K562 (cell line): Measurements from ENCODE around the gene IKZF3. TPM values are rescaled to one million over a fixed set of nuclear protein-coding genes. Genes with fewer than 3 reads are reported as not detected.

Experiments
- ATAC-seq: fragments of 200-7000 bp; cut with Tn5 transposase; 3 replicates; pipeline ENCODE4 v1.9.1; 2020; ENCODE audit warnings: moderate library complexity
- BruUV-seq: library from RNA; stranded (reverse); fragments of 400-500 nt; replicated peaks from 2 replicates; lab custom pipeline; 2021; lab: Mats Ljungman, UMichigan
- CTCF ChIA-PET: fragments of 300-600 bp; formaldehyde crosslinking; extraction: SDS; loops from one replicate; lab custom pipeline; 2021; ENCODE audit warnings: low intra/inter-chr PET ratio; lab: Yijun Ruan, JAX
- POLR2A ChIA-PET: fragments of 300-600, 350-650 bp; sonication (Branson Sonifier 250); formaldehyde crosslinking; extraction: SDS; loops from one replicate; lab custom pipeline; 2021; ENCODE audit warnings: antibody characterized with exemption, inconsistent platforms; lab: Yijun Ruan, JAX
- DNase-seq, 4 experiments: peaks; one replicate each; pipeline versions ENCODE4 v3.0.0 to v3.0.0-alpha.2; 2011 to 2018; ENCODE audit warnings: low spot score in 3 of 4, mixed read lengths in 3 of 4; ENCODE audit errors: extremely low read depth in 1 of 4
- FAIRE-seq: peaks from 2 replicates; lab custom pipeline; 2011; peaks lifted over from hg19 to GRCh38; lab: Jason Lieb, UNC
- H2AFZ ChIP-seq: 2 replicates; pipeline ENCODE4 v1.6.0; 2011; ENCODE audit warnings: low read depth, low read length, control low read depth, inconsistent platforms
- H3K27ac ChIP-seq: fragments of 200-600 bp; 3 replicates; pipeline ENCODE4 v1.8.0; 2011; ENCODE audit warnings: low read depth, mild to moderate bottlenecking, control low read depth, inconsistent platforms, low read length, moderate library complexity, mixed read lengths; ENCODE audit errors: extremely low read depth
- H3K27me3 ChIP-seq, 2 experiments: fragments of 300-600 bp in 1 of 2; 2 replicates in 1 of 2; 3 replicates in 1 of 2; pipeline versions ENCODE4 v1.6.0 to v1.8.0; 2011; ENCODE audit warnings: inconsistent platforms in 2 of 2, low read length in 2 of 2, mild to moderate bottlenecking in 1 of 2, mixed read lengths in 1 of 2, moderate library complexity in 1 of 2; ENCODE audit not compliant: control insufficient read depth in 2 of 2, insufficient read depth in 2 of 2
- H3K36me3 ChIP-seq: fragments of 300-600 bp; 3 replicates; pipeline ENCODE4 v1.8.0; 2011; ENCODE audit warnings: mild to moderate bottlenecking, low read length, inconsistent platforms; ENCODE audit not compliant: control insufficient read depth, insufficient read depth
- H3K4me1 ChIP-seq, 2 experiments: fragments of 200-600 bp in 1 of 2; replicated peaks in 1 of 2; 2 replicates in 1 of 2; 3 replicates in 1 of 2; pipeline versions ENCODE4 v1.5.1 to v1.8.0; 2011; ENCODE audit warnings: inconsistent platforms in 2 of 2, low read length in 2 of 2, mild to moderate bottlenecking in 1 of 2, mixed read lengths in 1 of 2, moderate library complexity in 1 of 2; ENCODE audit not compliant: control insufficient read depth in 2 of 2, insufficient read depth in 2 of 2
- H3K4me2 ChIP-seq: 2 replicates; pipeline ENCODE4 v1.6.1; 2011; ENCODE audit warnings: low read length, control low read depth, inconsistent platforms, mixed read lengths; ENCODE audit not compliant: insufficient read depth
- H3K4me3 ChIP-seq: fragments of 200-600 bp; sonication (generic), shearing (Covaris generic); 2 replicates; pipeline ENCODE4 v1.5.1; 2016; ENCODE audit warnings: control low read depth, inconsistent platforms
- H3K79me2 ChIP-seq: fragments of 200-600 bp; 3 replicates; pipeline ENCODE4 v1.8.0; 2011; ENCODE audit warnings: low read length, inconsistent platforms; ENCODE audit not compliant: control insufficient read depth, insufficient read depth
- H3K9ac ChIP-seq, 2 experiments: 2 replicates each; pipeline versions ENCODE4 v1.6.0 to v1.6.1; 2011; ENCODE audit warnings: low read depth in 2 of 2, low read length in 2 of 2, control low read depth in 1 of 2, inconsistent platforms in 1 of 2, mild to moderate bottlenecking in 1 of 2, mixed read lengths in 1 of 2; ENCODE audit not compliant: insufficient read depth in 1 of 2
- H3K9me1 ChIP-seq: one replicate; pipeline ENCODE4 v1.6.0; 2011; ENCODE audit warnings: inconsistent platforms, mild to moderate bottlenecking, low read length, moderate library complexity; ENCODE audit not compliant: control insufficient read depth, insufficient read depth
- H3K9me3 ChIP-seq: replicated peaks from 2 replicates; pipeline ENCODE4 v1.5.1; 2011; ENCODE audit warnings: low read depth, low read length, inconsistent platforms; ENCODE audit not compliant: control insufficient read depth, insufficient read depth
- H4K20me1 ChIP-seq: replicated peaks from 2 replicates; pipeline ENCODE4 v1.6.1; 2011; ENCODE audit warnings: low read length, inconsistent platforms, mixed read lengths; ENCODE audit not compliant: control insufficient read depth, insufficient read depth
- CAMTA2 ChIP-seq: fragments of 250-450 bp; sonication (Bioruptor Pico); conservative IDR thresholded peaks from 2 replicates; pipeline ENCODE4 v1.5.1; 2022
- ELF1 ChIP-seq: fragments of 200-800 bp; sonication (Bioruptor generic); IDR thresholded peaks from 2 replicates; pipeline ENCODE4 v1.6.1; 2016; ENCODE audit warnings: missing genetic modification characterization, missing compliant biosample characterization
- JUN ChIP-seq, 2 experiments: sonication (generic) in 1 of 2; formaldehyde crosslinking in 1 of 2; IDR thresholded peaks; 2 replicates each; pipeline versions ENCODE4 v1.6.1 to v1.8.0; 2012 to 2022; ENCODE audit warnings: borderline replicate concordance in 2 of 2, mild to moderate bottlenecking in 2 of 2, improper control_type of control experiment in 1 of 2, low read depth in 1 of 2, low read length in 1 of 2, missing genetic modification reagents in 1 of 2
- KDM1A ChIP-seq, 2 experiments: fragments of 450-650 bp; IDR thresholded peaks; 2 replicates each; pipeline ENCODE4 v1.6.1; 2016; ENCODE audit warnings: mild to moderate bottlenecking in 2 of 2
- TSC22D4 ChIP-seq: fragments of 450-650 bp; IDR thresholded peaks from 2 replicates; pipeline ENCODE4 v1.6.1; 2016; ENCODE audit warnings: missing genetic modification characterization, missing biosample characterization, control low read depth
- ZFPM2 ChIP-seq: fragments of 250-450 bp; sonication (Bioruptor Pico); IDR thresholded peaks from 2 replicates; pipeline ENCODE4 v1.5.1; 2022; ENCODE audit warnings: mild to moderate bottlenecking
- ZNF146 ChIP-seq: IDR thresholded peaks from one replicate; pipeline ENCODE4 v1.6.1; 2018; ENCODE audit warnings: missing compliant biosample characterization; ENCODE audit not compliant: unreplicated experiment
- ZNF780A ChIP-seq: fragments of 250-450 bp; sonication (Bioruptor Pico); IDR thresholded peaks from 2 replicates; pipeline ENCODE4 v1.5.0; 2021; ENCODE audit warnings: mild to moderate bottlenecking
- WGBS: fragments of 100-300 bp; shearing (Covaris generic); methylation state at CpG from one replicate; pipeline ENCODE4 v1.1.6; 2016; ENCODE audit warnings: low coverage, mixed read lengths; ENCODE audit not compliant: insufficient coverage; ENCODE audit errors: missing lambda C conversion rate; 5-methylcytosine and 5-hydroxymethylcytosine counted together
- in situ Hi-C: fragments of 300-500 bp; cut with MboI; formaldehyde crosslinking; loops from 4 replicates; pipeline ENCODE4 v1.15.0; 2018; ENCODE audit warnings: inconsistent platforms, mixed read lengths
- intact Hi-C: fragments of 100-400 bp; cut with micrococcal nuclease; formaldehyde crosslinking; loops from 2 replicates; pipeline ENCODE4 v1.14.2; 2022
- polyA plus RNA-seq, 8 experiments: library from polyadenylated mRNA; depleted of rRNA in 4 of 8; stranded (reverse) in 5 of 8; unstranded in 3 of 8; fragments of >200 nt; fragmentation: Nextera tagmentation in 2 of 8; fragmentation: Illumina TruSeq in 1 of 8; extraction: Ambion mirVana in 2 of 8; extraction: Trizol in 1 of 8; gene quantifications; 2 replicates each; pipeline versions ENCODE4 v1.2.1 to v1.2.3, GENCODE V29; 2011 to 2014; ENCODE audit warnings: inconsistent platforms in 1 of 8, missing spikeins in 1 of 8
- total RNA-seq, 7 experiments: library from RNA; depleted of rRNA in 6 of 7; stranded (reverse); fragments of >200 nt in 6 of 7; fragmentation: Illumina TruSeq in 2 of 7; extraction: Trizol in 2 of 7; gene quantifications; 2 replicates each; pipeline versions ENCODE4 v1.2.1 to v1.2.3, GENCODE V29; 2011 to 2021; ENCODE audit warnings: low replicate concordance in 1 of 7

The IKZF3 gene
- total and polyA plus RNA-seq, 9 of the 15 experiments (the other 6 are each of a cell fraction or from before 2014, with no cell fraction given), result 0.06 to 1.6 (median 0.62) TPM

DNA sequence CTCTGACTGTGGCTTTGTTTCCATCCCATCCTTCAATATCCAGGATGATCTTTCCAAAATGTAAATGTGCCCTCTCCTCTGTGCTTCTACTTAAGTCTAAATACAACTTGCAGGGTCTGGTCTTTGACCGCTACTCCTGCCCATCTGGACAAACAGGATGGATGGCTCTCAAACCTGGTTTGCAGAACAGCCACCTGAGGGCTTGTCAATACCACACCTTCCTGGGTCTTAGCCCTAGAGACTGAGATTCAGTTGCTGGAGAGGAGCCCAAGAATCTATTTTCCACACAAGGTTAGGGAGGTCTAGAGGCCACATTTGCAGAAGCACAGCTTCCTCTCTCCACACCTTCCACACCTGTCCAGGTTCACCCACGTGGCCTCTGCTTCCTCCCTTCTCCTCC, 128.2 kb downstream of the IKZF3 start:
- Histone ChIP-seq H3K79me2 (no peaks in the 10 kb centered on the region), H3K4me3 (no peak overlapping the region), H3K36me3 (no peaks in the 10 kb centered on the region), H2AFZ (peak overlapping the region; percentile 36; the same call in 1 of the 2 replicates), H3K4me2 (no peak overlapping the region), H3K9me1 (no peaks in the 10 kb centered on the region), H3K9ac (peak overlapping the region in 1 of 2 experiments; percentile 55; a peak in 1 of 4 replicates), H3K27me3 (no peaks in the 10 kb centered on the region), H3K4me1 (peaks cover 20 to 36% of the 10 kb centered on the region in 2 experiments), H4K20me1 (no peaks in the 10 kb centered on the region), H3K9me3 (no peaks in the 10 kb centered on the region), H3K27ac (no peak overlapping the region)
- no peak for TF ChIP-seq KDM1A (IDR thresholded peaks at IDR 0.05)
- no peak for TF ChIP-seq ELF1 (tag)
- no peak for TF ChIP-seq CAMTA2 (CRISPR knock-in tag)
- TF ChIP-seq JUN (IDR thresholded peaks at IDR 0.05; ENCODE audit: borderline replicate concordance, low read depth, low read length), result no peak
- no peak for TF ChIP-seq JUN (CRISPR knock-in tag; IDR thresholded peaks at IDR 0.05; ENCODE audit: borderline replicate concordance)
- no peak for TF ChIP-seq ZFPM2
- no peak for TF ChIP-seq ZNF780A (CRISPR knock-in tag)
- in situ Hi-C loops, result no loop called here
- intact Hi-C loops, result no loop called here
- 23% methylated on average over 2 of the region's 2 CpGs for WGBS
- no TSS peak for BruUV-seq
- CTCF ChIA-PET, result no interaction called here
- ATAC-seq (no peak), FAIRE-seq (no peak), DNase-seq (no peak)
- POLR2A ChIA-PET, result interaction anchor here (1.1 kb wide), 1 partner anchor 36 kb away, joined by 3 read pairs; the partner anchor contains the start of gene ERBB2

DNA sequence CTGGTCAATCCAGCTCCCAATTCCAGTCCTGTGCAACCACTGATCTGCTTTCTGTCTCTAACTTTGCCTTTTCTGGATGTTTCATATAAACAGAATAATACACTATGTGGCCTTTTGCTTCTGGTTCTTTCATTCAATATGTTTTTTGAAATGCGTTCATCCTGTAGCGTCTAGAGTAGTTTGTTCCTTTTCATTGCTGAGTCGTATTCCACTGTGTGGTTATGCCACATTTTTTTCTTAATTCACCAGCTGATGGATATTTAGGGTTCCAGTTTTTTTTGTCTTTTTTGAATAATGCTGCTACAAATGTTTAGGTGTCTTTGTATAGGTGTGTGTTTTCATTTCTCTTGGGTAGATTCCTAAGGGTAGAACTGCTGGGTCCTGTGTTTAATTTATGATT, 131.5 kb downstream of the IKZF3 start:
- POLR2A ChIA-PET, result interaction anchor here (1.2 kb wide), 2 partner anchors 13 to 66 kb away, joined by 3 read pairs; no protein-coding TSS in a partner anchor
- in situ Hi-C loops (no loop called here), intact Hi-C loops (loop anchor here (5.0 kb wide), 1 partner anchor 45 kb away; the partner anchor contains the start of gene PGAP3)

More for the DNA sequence above, 131.5 kb downstream of the IKZF3 start:
- H3K36me3 ChIP-seq, result peaks cover 20% of the 10 kb centered on the region; the same call in 1 of the 3 replicates
- WGBS, result 13% methylated on average over 3 of the region's 3 CpGs
- TF ChIP-seq TSC22D4 (tag), result no peak
- peak; percentile 89 for TF ChIP-seq ZNF146 (CRISPR knock-in tag)
- no peak overlapping the region for H3K4me3 ChIP-seq
- no peak overlapping the region for H3K9ac ChIP-seq
- no peaks in the 10 kb centered on the region for H4K20me1 ChIP-seq
- no TSS peak for BruUV-seq
- no peak overlapping the region for H3K27ac ChIP-seq
- H3K79me2 ChIP-seq, result peaks cover 14% of the 10 kb centered on the region
- no peak overlapping the region for H2AFZ ChIP-seq
- H3K4me1 ChIP-seq, result peaks cover 9 to 18% of the 10 kb centered on the region in 2 experiments; a peak in 4 of 5 replicates
- no peaks in the 10 kb centered on the region for H3K9me3 ChIP-seq
- H3K9me1 ChIP-seq, result no peaks in the 10 kb centered on the region
- no peak overlapping the region for H3K4me2 ChIP-seq
- DNase-seq, result no peak
- CTCF ChIA-PET, result no interaction called here
- no peak for FAIRE-seq
- H3K27me3 ChIP-seq, result no peaks in the 10 kb centered on the region
- no peak for ATAC-seq
